CD4-positive, alpha-beta memory T cell (primary cell): ENCODE results near the gene UBE3C. TPM values are rescaled to one million over a fixed set of nuclear protein-coding genes. Genes with fewer than 3 reads are reported as not detected.

Experiments
- CTCF ChIA-PET: fragments of 350-600 bp; sonication (Branson Sonifier 250); formaldehyde crosslinking; loops from one replicate; lab custom pipeline; 2021; ENCODE audit warnings: inconsistent platforms; ENCODE audit not compliant: partially characterized antibody; lab: Charles Lee
- POLR2A ChIA-PET: fragments of 350-600 bp; sonication (Branson Sonifier 250); formaldehyde crosslinking; loops from one replicate; lab custom pipeline; 2021; ENCODE audit not compliant: partially characterized antibody; lab: Charles Lee
- DNase-seq, 5 donors: peaks; one replicate each; pipeline versions ENCODE4 v3.0.0 to v3.0.0-alpha.2; 2020 to 2022; ENCODE audit warnings: mixed read lengths in 1 of 5
- H3K27ac ChIP-seq: one replicate; pipeline ENCODE4 v1.7.0; 2013; ENCODE audit warnings: low read depth, low read length
- H3K27me3 ChIP-seq: 2 replicates; pipeline ENCODE4 v1.7.0; 2013; ENCODE audit warnings: mild to moderate bottlenecking, low read length, moderate library complexity; ENCODE audit not compliant: insufficient read depth
- H3K36me3 ChIP-seq: 2 replicates; pipeline ENCODE4 v1.7.0; 2013; ENCODE audit warnings: mild to moderate bottlenecking, low read length, moderate library complexity; ENCODE audit not compliant: insufficient read depth
- H3K4me1 ChIP-seq: 2 replicates; pipeline ENCODE4 v1.7.0; 2013; ENCODE audit warnings: mild to moderate bottlenecking, low read length, moderate library complexity; ENCODE audit not compliant: insufficient read depth
- H3K4me3 ChIP-seq, 2 donors: one replicate each; pipeline ENCODE4 v1.7.0; 2013; ENCODE audit warnings: low read length in 2 of 2, mild to moderate bottlenecking in 1 of 2
- H3K9me3 ChIP-seq, 2 donors: one replicate each; pipeline ENCODE4 v1.7.0; 2013; ENCODE audit warnings: low read length in 2 of 2, control low read depth in 1 of 2; ENCODE audit not compliant: control insufficient read depth in 1 of 2
- H3K27ac Mint-ChIP-seq, 7 donors: one replicate each; pipeline ENCODE4 v1.8.0; 2020 to 2021; ENCODE audit warnings: mixed read lengths in 7 of 7, mild to moderate bottlenecking in 6 of 7, inconsistent platforms in 3 of 7, moderate library complexity in 3 of 7
- H3K27me3 Mint-ChIP-seq, 2 donors: one replicate each; pipeline ENCODE4 v1.8.0; 2020 to 2021; ENCODE audit warnings: mixed read lengths in 2 of 2
- H3K36me3 Mint-ChIP-seq, 2 donors: one replicate each; pipeline ENCODE4 v1.8.0; 2020 to 2021; ENCODE audit warnings: mixed read lengths in 2 of 2, inconsistent platforms in 1 of 2, mild to moderate bottlenecking in 1 of 2
- H3K4me1 Mint-ChIP-seq, 4 donors: one replicate each; pipeline ENCODE4 v1.8.0; 2020 to 2021; ENCODE audit warnings: mixed read lengths in 4 of 4, mild to moderate bottlenecking in 1 of 4
- H3K4me3 Mint-ChIP-seq, 8 donors: one replicate each; pipeline ENCODE4 v1.8.0; 2020 to 2021; ENCODE audit warnings: mixed read lengths in 8 of 8, mild to moderate bottlenecking in 7 of 8, moderate library complexity in 6 of 8, inconsistent platforms in 3 of 8
- H3K9me3 Mint-ChIP-seq, 8 donors: one replicate each; pipeline ENCODE4 v1.8.0; 2020 to 2021; ENCODE audit warnings: mixed read lengths in 8 of 8, mild to moderate bottlenecking in 5 of 8, inconsistent platforms in 3 of 8, moderate library complexity in 1 of 8
- intact Hi-C: fragments of 100-400 bp; cut with micrococcal nuclease; formaldehyde crosslinking; loops from one replicate; pipeline ENCODE4 v1.15.1; 2023
- polyA plus RNA-seq, 2 donors: library from polyadenylated mRNA; unstranded; fragments of 300-500 nt; fragmentation: Illumina TruSeq; gene quantifications; one replicate each; pipeline ENCODE4 v1.2.3, GENCODE V29; 2021
- total RNA-seq, 2 experiments: library from RNA; stranded (reverse); gene quantifications; one replicate each; pipeline ENCODE4 v1.2.3, GENCODE V29; 2021

Gene UBE3C
- total and polyA plus RNA-seq, 4 experiments from 2014 or later: 32.6 to 59.7 (median 46.8) TPM

GRCh38 chr7:157291404-157292080 is 152.8 kb downstream of the UBE3C start:
- H3K36me3 Mint-ChIP-seq: no peaks in the 10 kb centered on the region
- POLR2A ChIA-PET: no interaction called here
- no peaks in the 10 kb centered on the region for H3K27me3 ChIP-seq
- peaks cover 0 to 2% (median 0%) of the 10 kb centered on the region in 4 donors for H3K4me1 Mint-ChIP-seq
- H3K4me3 ChIP-seq: no peak overlapping the region
- DNase-seq: peak in 1 of 5 donors; percentile 15
- H3K36me3 ChIP-seq: no peaks in the 10 kb centered on the region
- no peaks in the 10 kb centered on the region for H3K4me1 ChIP-seq
- H3K4me3 Mint-ChIP-seq: no peak overlapping the region
- intact Hi-C loops: no loop called here
- CTCF ChIA-PET: no interaction called here
- H3K9me3 Mint-ChIP-seq: no peaks in the 10 kb centered on the region
- peaks cover 0 to 1% of the 10 kb centered on the region in 2 donors for H3K27me3 Mint-ChIP-seq
- H3K27ac Mint-ChIP-seq: no peak overlapping the region
- H3K27ac ChIP-seq: no peak overlapping the region
- no peaks in the 10 kb centered on the region for H3K9me3 ChIP-seq

GRCh38 chr7:157292258-157292657 is 153.5 kb downstream of the UBE3C start:
- intact Hi-C loops: no loop called here
- H3K4me1 ChIP-seq: no peaks in the 10 kb centered on the region
- H3K27me3 Mint-ChIP-seq: peaks cover 0 to 1% of the 10 kb centered on the region in 2 donors
- no peak overlapping the region for H3K27ac ChIP-seq
- no peaks in the 10 kb centered on the region for H3K27me3 ChIP-seq
- no peaks in the 10 kb centered on the region for H3K9me3 Mint-ChIP-seq
- peaks cover 0 to 2% (median 0%) of the 10 kb centered on the region in 4 donors for H3K4me1 Mint-ChIP-seq
- ChIA-PET CTCF (no interaction called here), POLR2A (no interaction called here)
- no peak for DNase-seq
- no peaks in the 10 kb centered on the region for H3K36me3 ChIP-seq
- H3K4me3 Mint-ChIP-seq: no peak overlapping the region
- H3K9me3 ChIP-seq: no peaks in the 10 kb centered on the region
- peak overlapping the region in 3 of 7 donors; percentile 1 to 78 (median 12) for H3K27ac Mint-ChIP-seq
- no peak overlapping the region for H3K4me3 ChIP-seq
- no peaks in the 10 kb centered on the region for H3K36me3 Mint-ChIP-seq

GRCh38 chr7:157292770-157293412 is 154.2 kb downstream of the UBE3C start:
- no peak overlapping the region for H3K27ac ChIP-seq
- Mint-ChIP-seq H3K27me3 (peaks cover 0 to 1% of the 10 kb centered on the region in 2 donors), H3K9me3 (no peaks in the 10 kb centered on the region), H3K27ac (no peak overlapping the region), H3K4me1 (peaks cover 0 to 2% (median 0%) of the 10 kb centered on the region in 4 donors), H3K4me3 (no peak overlapping the region), H3K36me3 (no peaks in the 10 kb centered on the region)
- no peaks in the 10 kb centered on the region for H3K4me1 ChIP-seq
- no peaks in the 10 kb centered on the region for H3K36me3 ChIP-seq
- DNase-seq: peak in 1 of 5 donors; percentile 12
- H3K4me3 ChIP-seq: no peak overlapping the region
- ChIA-PET POLR2A (no interaction called here), CTCF (no interaction called here)
- no peaks in the 10 kb centered on the region for H3K27me3 ChIP-seq
- no peaks in the 10 kb centered on the region for H3K9me3 ChIP-seq
- intact Hi-C loops: no loop called here

GRCh38 chr7:157293413-157293788 is 154.7 kb downstream of the UBE3C start:
- Mint-ChIP-seq H3K4me1 (peaks cover 0 to 2% (median 0%) of the 10 kb centered on the region in 4 donors), H3K36me3 (no peaks in the 10 kb centered on the region), H3K27me3 (peaks cover 0 to 1% of the 10 kb centered on the region in 2 donors), H3K27ac (peak overlapping the region in 1 of 7 donors; percentile 41), H3K9me3 (no peaks in the 10 kb centered on the region), H3K4me3 (no peak overlapping the region)
- no peak for DNase-seq
- Histone ChIP-seq H3K36me3 (no peaks in the 10 kb centered on the region), H3K9me3 (no peaks in the 10 kb centered on the region), H3K4me3 (no peak overlapping the region), H3K27ac (no peak overlapping the region), H3K4me1 (no peaks in the 10 kb centered on the region), H3K27me3 (no peaks in the 10 kb centered on the region)
- ChIA-PET POLR2A (no interaction called here), CTCF (no interaction called here)
- intact Hi-C loops: no loop called here

GRCh38 chr7:157294773-157295172 is 156.0 kb downstream of the UBE3C start:
- intact Hi-C loops: no loop called here
- Histone ChIP-seq H3K27ac (no peak overlapping the region), H3K9me3 (no peaks in the 10 kb centered on the region), H3K4me3 (no peak overlapping the region), H3K27me3 (no peaks in the 10 kb centered on the region), H3K4me1 (no peaks in the 10 kb centered on the region), H3K36me3 (no peaks in the 10 kb centered on the region)
- Mint-ChIP-seq H3K36me3 (no peaks in the 10 kb centered on the region), H3K4me1 (peaks cover 7 to 11% (median 10%) of the 10 kb centered on the region in 4 donors), H3K4me3 (no peak overlapping the region), H3K27me3 (peaks cover 0 to 1% of the 10 kb centered on the region in 2 donors), H3K9me3 (peaks cover 0 to 1% (median 0%) of the 10 kb centered on the region in 8 donors), H3K27ac (no peak overlapping the region)
- CTCF ChIA-PET: no interaction called here
- no peak for DNase-seq
- POLR2A ChIA-PET: no interaction called here

- Histone ChIP-seq H3K4me3 (no peak overlapping the region), H3K36me3 (no peaks in the 10 kb centered on the region), H3K27me3 (no peaks in the 10 kb centered on the region), H3K9me3 (no peaks in the 10 kb centered on the region), H3K4me1 (no peaks in the 10 kb centered on the region), H3K27ac (no peak overlapping the region)
- Mint-ChIP-seq H3K27me3 (peaks cover 0 to 1% of the 10 kb centered on the region in 2 donors), H3K9me3 (peaks cover 0 to 1% (median 0%) of the 10 kb centered on the region in 8 donors), H3K4me1 (peaks cover 7 to 12% (median 10%) of the 10 kb centered on the region in 4 donors), H3K4me3 (no peak overlapping the region), H3K36me3 (no peaks in the 10 kb centered on the region), H3K27ac (no peak overlapping the region)
- CTCF ChIA-PET: interaction anchor here (1.5 kb wide), 1 partner anchor 21 kb away, joined by 4 read pairs; no protein-coding TSS in a partner anchor
- intact Hi-C loops: no loop called here
- DNase-seq: no peak
- POLR2A ChIA-PET: no interaction called here
Observed at GRCh38 chr7:157295338-157295737, 156.6 kb downstream of the UBE3C start.

GRCh38 chr7:157297185-157297584 is 158.5 kb downstream of the UBE3C start:
- Mint-ChIP-seq H3K4me1 (peaks cover 17 to 23% (median 21%) of the 10 kb centered on the region in 4 donors), H3K36me3 (no peaks in the 10 kb centered on the region), H3K27me3 (peaks cover 0 to 1% of the 10 kb centered on the region in 2 donors), H3K9me3 (peaks cover 0 to 1% (median 0%) of the 10 kb centered on the region in 8 donors), H3K4me3 (no peak overlapping the region), H3K27ac (peak overlapping the region in 3 of 7 donors; percentile 4 to 57 (median 12))
- CTCF ChIA-PET: no interaction called here
- Histone ChIP-seq H3K4me3 (no peak overlapping the region), H3K27me3 (no peaks in the 10 kb centered on the region), H3K4me1 (peaks cover 11% of the 10 kb centered on the region), H3K27ac (no peak overlapping the region), H3K36me3 (no peaks in the 10 kb centered on the region), H3K9me3 (no peaks in the 10 kb centered on the region)
- intact Hi-C loops: no loop called here
- POLR2A ChIA-PET: no interaction called here
- no peak for DNase-seq
